ENCODE results near the gene NR3C2. TPM values are rescaled to one million over a fixed set of nuclear protein-coding genes. Genes with fewer than 3 reads are reported as not detected.
A peak's percentile ranks its signal among the peaks of the same experiment; 100 is the strongest.

The NR3C2 gene
- total RNA-seq, 2 experiments from 2014 or later: 6.1 to 6.4 TPM

GRCh38 chr4:148430854-148431253 lies 11.4 kb downstream of the NR3C2 start:
- TF ChIP-seq, protein P1, sequence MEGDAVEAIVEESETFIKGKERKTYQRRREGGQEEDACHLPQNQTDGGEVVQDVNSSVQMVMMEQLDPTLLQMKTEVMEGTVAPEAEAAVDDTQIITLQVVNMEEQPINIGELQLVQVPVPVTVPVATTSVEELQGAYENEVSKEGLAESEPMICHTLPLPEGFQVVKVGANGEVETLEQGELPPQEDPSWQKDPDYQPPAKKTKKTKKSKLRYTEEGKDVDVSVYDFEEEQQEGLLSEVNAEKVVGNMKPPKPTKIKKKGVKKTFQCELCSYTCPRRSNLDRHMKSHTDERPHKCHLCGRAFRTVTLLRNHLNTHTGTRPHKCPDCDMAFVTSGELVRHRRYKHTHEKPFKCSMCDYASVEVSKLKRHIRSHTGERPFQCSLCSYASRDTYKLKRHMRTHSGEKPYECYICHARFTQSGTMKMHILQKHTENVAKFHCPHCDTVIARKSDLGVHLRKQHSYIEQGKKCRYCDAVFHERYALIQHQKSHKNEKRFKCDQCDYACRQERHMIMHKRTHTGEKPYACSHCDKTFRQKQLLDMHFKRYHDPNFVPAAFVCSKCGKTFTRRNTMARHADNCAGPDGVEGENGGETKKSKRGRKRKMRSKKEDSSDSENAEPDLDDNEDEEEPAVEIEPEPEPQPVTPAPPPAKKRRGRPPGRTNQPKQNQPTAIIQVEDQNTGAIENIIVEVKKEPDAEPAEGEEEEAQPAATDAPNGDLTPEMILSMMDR (IDR thresholded peaks at IDR 0.05): no peak
- Mint-ChIP-seq H3K4me1 (ENCODE audit: low read depth) (peaks cover 80% of the 10 kb centered on the region), H3K27ac (no peak overlapping the region), H3K27me3 (no peaks in the 10 kb centered on the region), H3K4me3 (no peak overlapping the region), H3K9me3 (no peaks in the 10 kb centered on the region), H3K36me3 (ENCODE audit: low read depth) (peaks cover 9% of the 10 kb centered on the region)
- POLR2A ChIA-PET: interaction anchor here (1.5 kb wide), 1 partner anchor 13 kb away, joined by 4 read pairs; no protein-coding TSS in a partner anchor
- intact Hi-C loops (cut with micrococcal nuclease): no loop called here
- DNase-seq (no peak), ATAC-seq (no peak)
- CTCF ChIA-PET: no interaction called here

DNA sequence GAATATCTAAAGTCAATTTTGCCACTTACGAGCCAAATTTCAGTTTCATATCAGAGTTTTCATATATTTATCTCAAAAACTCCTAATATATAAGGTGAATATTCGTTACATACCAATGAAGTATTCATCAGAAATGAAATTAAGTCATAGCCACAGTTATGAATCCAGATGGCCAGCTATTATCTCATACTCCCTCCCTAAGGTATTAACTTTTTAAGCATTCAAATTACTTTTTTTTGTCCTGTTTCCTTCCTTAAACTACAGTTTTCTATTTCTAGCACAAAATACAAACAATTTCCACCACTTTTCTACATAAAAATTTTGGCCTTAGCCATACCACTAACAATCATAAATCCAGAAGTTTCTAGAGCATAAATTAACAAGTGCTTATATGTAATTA lies 13.0 kb downstream of the NR3C2 start:
- Mint-ChIP-seq H3K9me3 (no peaks in the 10 kb centered on the region), H3K4me3 (no peak overlapping the region), H3K36me3 (ENCODE audit: low read depth) (no peaks in the 10 kb centered on the region), H3K27ac (no peak overlapping the region), H3K27me3 (no peaks in the 10 kb centered on the region), H3K4me1 (ENCODE audit: low read depth) (peaks cover 72% of the 10 kb centered on the region)
- ATAC-seq (no peak), DNase-seq (no peak)
- intact Hi-C loops (cut with micrococcal nuclease): no loop called here
- ChIA-PET CTCF (no interaction called here), POLR2A (interaction anchor here (1.2 kb wide), 1 partner anchor 37 kb away, joined by 3 read pairs; no protein-coding TSS in a partner anchor)
- TF ChIP-seq, protein P1 (IDR thresholded peaks at IDR 0.05): no peak

DNA sequence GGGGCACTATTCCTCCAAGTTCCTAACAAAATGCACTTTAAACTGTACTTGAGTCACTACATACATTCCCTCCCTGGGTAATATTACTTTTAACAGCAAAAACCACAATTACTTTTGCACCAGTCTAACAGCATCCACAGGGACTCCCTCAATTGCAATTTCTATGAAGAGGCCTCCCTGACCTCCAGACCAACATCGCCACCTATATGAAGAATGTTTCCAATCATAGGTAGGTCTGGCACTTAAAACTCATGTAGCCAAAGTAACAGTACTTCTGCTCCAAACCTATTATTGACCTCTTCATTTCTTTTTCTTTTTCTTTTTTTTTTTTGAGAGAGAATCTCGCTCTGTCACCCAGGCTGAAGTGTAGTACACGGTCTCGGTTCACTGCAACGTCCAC lies 15.6 kb downstream of the NR3C2 start:
- CTCF ChIA-PET: no interaction called here
- no peaks in the 10 kb centered on the region for H3K9me3 Mint-ChIP-seq
- H3K36me3 Mint-ChIP-seq (ENCODE audit: low read depth): peaks cover under 1% of the 10 kb centered on the region
- ATAC-seq (no peak), DNase-seq (no peak)
- intact Hi-C loops (cut with micrococcal nuclease): no loop called here
- no peak overlapping the region for H3K4me3 Mint-ChIP-seq
- TF ChIP-seq, protein P1 (IDR thresholded peaks at IDR 0.05): no peak
- H3K27ac Mint-ChIP-seq: no peak overlapping the region
- H3K27me3 Mint-ChIP-seq: no peaks in the 10 kb centered on the region
- POLR2A ChIA-PET: no interaction called here
- peaks cover 76% of the 10 kb centered on the region for H3K4me1 Mint-ChIP-seq (ENCODE audit: low read depth)

- ATAC-seq (peak; percentile 63), DNase-seq (peak; percentile 14)
- Mint-ChIP-seq H3K9me3 (no peaks in the 10 kb centered on the region), H3K36me3 (ENCODE audit: low read depth) (peaks cover 2% of the 10 kb centered on the region), H3K27ac (peak overlapping the region; percentile 66), H3K4me1 (ENCODE audit: low read depth) (peaks cover 70% of the 10 kb centered on the region), H3K4me3 (no peak overlapping the region), H3K27me3 (no peaks in the 10 kb centered on the region)
- ChIA-PET POLR2A (no interaction called here), CTCF (no interaction called here)
- TF ChIP-seq, protein P1 (IDR thresholded peaks at IDR 0.05): no peak
- intact Hi-C loops (cut with micrococcal nuclease): no loop called here
These were observed 16.7 kb downstream of the NR3C2 start for GRCh38 chr4:148425327-148426110.

DNA sequence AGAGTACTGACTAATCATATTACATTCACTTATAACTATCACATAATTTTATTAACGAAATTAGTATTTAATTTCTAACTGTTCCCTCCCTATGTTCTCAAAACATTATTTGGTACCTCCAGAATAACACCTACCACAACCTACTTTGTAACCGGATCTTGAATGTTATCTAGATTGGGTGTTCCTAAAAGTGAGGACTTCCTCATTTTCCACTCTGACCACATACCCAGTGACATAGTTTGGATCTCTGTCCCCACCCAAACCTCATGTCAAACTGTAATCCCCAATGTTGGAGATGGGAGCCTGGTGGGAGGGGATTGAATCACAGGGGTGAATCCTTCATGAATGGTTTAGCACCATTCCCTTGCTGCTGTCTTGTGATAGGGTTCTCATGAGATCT lies 21.8 kb downstream of the NR3C2 start:
- intact Hi-C loops (cut with micrococcal nuclease): no loop called here
- ChIA-PET CTCF (no interaction called here), POLR2A (no interaction called here)
- TF ChIP-seq, protein P1 (IDR thresholded peaks at IDR 0.05): no peak
- Mint-ChIP-seq H3K27ac (no peak overlapping the region), H3K4me1 (ENCODE audit: low read depth) (peaks cover 62% of the 10 kb centered on the region), H3K4me3 (no peak overlapping the region), H3K36me3 (ENCODE audit: low read depth) (peaks cover 3% of the 10 kb centered on the region), H3K9me3 (no peaks in the 10 kb centered on the region), H3K27me3 (no peaks in the 10 kb centered on the region)
- DNase-seq: no peak
- no peak for ATAC-seq
